Measurements from ENCODE around the gene KIAA0513.
A peak's percentile ranks its signal among the peaks of the same experiment; 100 is the strongest.

Gene KIAA0513

GRCh38 chr16:85010931-85011845 lies 16.4 kb upstream of the KIAA0513 start, which contains the start of gene ZDHHC7:
TSS of gene ZDHHC7 (minus strand) at chr16:85011535. CDS start at chr16:84990618, 20,917 bp downstream.
- Histone ChIP-seq H4K20me1 (ENCODE audit: low read depth, low read length) (no peaks in the 10 kb centered on the region), H3K27me3 (ENCODE audit: low read length) (no peaks in the 10 kb centered on the region), H3K9ac (ENCODE audit: low read length) (peak within 1 kb of the TSS; percentile 83), H3K27ac (ENCODE audit: low read depth, low read length) (peak within 1 kb of the TSS; percentile 64), H2AFZ (ENCODE audit: low read depth, low read length, severe bottlenecking) (peak within 1 kb of the TSS; percentile 84), H3K4me3 (ENCODE audit: insufficient read depth, low read length, poor library complexity, severe bottlenecking) (peak within 1 kb of the TSS; percentile 85), H3K79me2 (ENCODE audit: insufficient read depth, low read length) (peaks cover 43% of the 10 kb centered on the region), H3K36me3 (ENCODE audit: low read length) (no peaks in the 10 kb centered on the region), H3F3A (ENCODE audit: insufficient read depth) (no peaks in the 10 kb centered on the region), H3K9me2 (replicated peaks; ENCODE audit: insufficient read depth, low read length) (no peaks in the 10 kb centered on the region), H3K4me2 (ENCODE audit: low read depth, low read length, poor library complexity, severe bottlenecking) (peak within 1 kb of the TSS; percentile 81), H3K9me3 (ENCODE audit: insufficient read depth, low read length) (no peaks in the 10 kb centered on the region)
- no peak for TF ChIP-seq EZH2phosphoT487 (conservative IDR thresholded peaks at IDR 0.05; ENCODE audit: low read length)
- no peak for TF ChIP-seq CTCF (IDR thresholded peaks at IDR 0.05; ENCODE audit: insufficient read depth, low read length, poor library complexity, severe bottlenecking)

- Histone ChIP-seq H3K9me3 (ENCODE audit: insufficient read depth, low read length) (no peaks in the 10 kb centered on the region), H3F3A (ENCODE audit: insufficient read depth) (no peaks in the 10 kb centered on the region), H3K4me3 (ENCODE audit: insufficient read depth, low read length, poor library complexity, severe bottlenecking) (peak overlapping the region; percentile 85), H3K4me2 (ENCODE audit: low read depth, low read length, poor library complexity, severe bottlenecking) (peak overlapping the region; percentile 81), H3K36me3 (ENCODE audit: low read length) (no peaks in the 10 kb centered on the region), H3K27me3 (ENCODE audit: low read length) (no peaks in the 10 kb centered on the region), H3K79me2 (ENCODE audit: insufficient read depth, low read length) (peaks cover 37% of the 10 kb centered on the region), H2AFZ (ENCODE audit: low read depth, low read length, severe bottlenecking) (peak overlapping the region; percentile 84), H4K20me1 (ENCODE audit: low read depth, low read length) (no peaks in the 10 kb centered on the region), H3K27ac (ENCODE audit: low read depth, low read length) (peak overlapping the region; percentile 64), H3K9ac (ENCODE audit: low read length) (peak overlapping the region; percentile 83), H3K9me2 (replicated peaks; ENCODE audit: insufficient read depth, low read length) (no peaks in the 10 kb centered on the region)
- no peak for TF ChIP-seq EZH2phosphoT487 (conservative IDR thresholded peaks at IDR 0.05; ENCODE audit: low read length)
- no peak for TF ChIP-seq CTCF (IDR thresholded peaks at IDR 0.05; ENCODE audit: insufficient read depth, low read length, poor library complexity, severe bottlenecking)
These were observed 15.7 kb upstream of the KIAA0513 start for GRCh38 chr16:85011846-85012284.

GRCh38 chr16:85014311-85014710 lies 13.3 kb upstream of the KIAA0513 start:
- Histone ChIP-seq H3K27me3 (ENCODE audit: low read length) (no peaks in the 10 kb centered on the region), H3K4me3 (ENCODE audit: insufficient read depth, low read length, poor library complexity, severe bottlenecking) (no peak overlapping the region), H3K9ac (ENCODE audit: low read length) (no peak overlapping the region), H3K9me3 (ENCODE audit: insufficient read depth, low read length) (no peaks in the 10 kb centered on the region), H3K27ac (ENCODE audit: low read depth, low read length) (no peak overlapping the region), H3K79me2 (ENCODE audit: insufficient read depth, low read length) (peaks cover 17% of the 10 kb centered on the region), H4K20me1 (ENCODE audit: low read depth, low read length) (no peaks in the 10 kb centered on the region), H2AFZ (ENCODE audit: low read depth, low read length, severe bottlenecking) (no peak overlapping the region), H3K9me2 (replicated peaks; ENCODE audit: insufficient read depth, low read length) (no peaks in the 10 kb centered on the region), H3F3A (ENCODE audit: insufficient read depth) (no peaks in the 10 kb centered on the region), H3K4me2 (ENCODE audit: low read depth, low read length, poor library complexity, severe bottlenecking) (no peak overlapping the region), H3K36me3 (ENCODE audit: low read length) (no peaks in the 10 kb centered on the region)
- TF ChIP-seq CTCF (IDR thresholded peaks at IDR 0.05; ENCODE audit: insufficient read depth, low read length, poor library complexity, severe bottlenecking) (no peak), EZH2phosphoT487 (conservative IDR thresholded peaks at IDR 0.05; ENCODE audit: low read length) (no peak)
